ENCODE measurements around the gene UGT1A5. TPM values are rescaled to one million over a fixed set of nuclear protein-coding genes. Genes with fewer than 3 reads are reported as not detected.
"Not testable (repeated sequence)": the region's sequence is repeated elsewhere in the genome, so short reads cannot be mapped to it uniquely, and the experiment has no call there.

The UGT1A5 gene
- total RNA-seq, 1 donor from 2014 or later = not detected

DNA sequence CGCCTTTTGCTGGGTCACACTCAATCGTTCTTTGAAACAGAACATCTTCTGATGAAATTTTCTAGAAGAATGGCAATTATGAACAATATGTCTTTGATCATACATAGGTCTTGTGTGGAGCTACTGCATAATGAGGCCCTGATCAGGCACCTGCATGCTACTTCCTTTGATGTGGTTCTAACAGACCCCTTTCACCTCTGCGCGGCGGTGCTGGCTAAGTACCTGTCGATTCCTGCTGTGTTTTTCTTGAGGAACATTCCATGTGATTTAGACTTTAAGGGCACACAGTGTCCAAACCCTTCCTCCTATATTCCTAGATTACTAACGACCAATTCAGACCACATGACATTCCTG, 532 bp downstream of the UGT1A5 start:
- no peak for DNase-seq
- Histone ChIP-seq H3K9me3 (replicated peaks) (no peaks in the 10 kb centered on the region), H3K27ac (replicated peaks) (no peak overlapping the region), H3K27me3 (ENCODE audit: low read depth) (peaks cover 84% of the 10 kb centered on the region), H3K4me3 (no peak overlapping the region), H3K36me3 (no peaks in the 10 kb centered on the region), H3K4me1 (no peaks in the 10 kb centered on the region)
- no peak for TF ChIP-seq CTCF (IDR thresholded peaks at IDR 0.05; ENCODE audit: borderline replicate concordance)
- intact Hi-C loops (cut with micrococcal nuclease) = no loop called here

DNA sequence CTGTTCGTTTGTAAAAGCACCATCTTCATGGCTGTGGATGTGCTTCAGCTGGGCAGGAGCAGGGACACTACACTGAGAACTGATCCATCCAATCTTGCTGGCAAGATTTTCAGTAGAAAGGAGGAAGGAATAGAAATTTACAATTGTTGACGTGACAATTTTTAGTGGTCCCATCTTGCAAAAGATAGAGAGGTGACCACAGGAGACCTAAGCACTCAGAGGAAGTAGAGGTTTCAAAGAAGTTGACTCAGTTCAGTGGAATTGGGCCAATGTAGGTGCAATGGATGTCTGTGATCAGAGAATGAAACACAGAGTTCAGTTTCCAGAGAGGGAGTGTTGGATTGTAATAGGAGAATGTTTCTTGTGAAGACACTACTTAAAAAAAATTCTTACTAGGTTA, 1.4 kb downstream of the UGT1A5 start:
- intact Hi-C loops (cut with micrococcal nuclease) = no loop called here

DNA sequence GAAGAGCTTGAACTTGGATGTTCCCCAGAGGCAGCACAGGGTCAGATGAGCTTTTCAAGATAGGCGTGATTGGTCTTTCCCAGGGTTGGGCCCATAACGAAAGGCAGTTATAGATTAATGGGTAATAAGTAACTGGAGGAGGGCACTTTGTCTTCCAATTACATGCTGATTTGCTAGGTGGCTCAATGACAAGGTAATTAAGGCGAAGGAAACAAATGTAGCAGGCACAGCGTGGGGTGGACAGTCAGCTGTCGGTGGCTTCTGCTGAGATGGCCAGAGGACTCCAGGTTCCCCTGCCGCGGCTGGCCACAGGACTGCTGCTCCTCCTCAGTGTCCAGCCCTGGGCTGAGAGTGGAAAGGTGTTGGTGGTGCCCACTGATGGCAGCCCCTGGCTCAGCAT, 5.8 kb downstream of the UGT1A5 start, which contains the start of gene UGT1A4:
Gene UGT1A4 (plus strand): TSS at position 185 of the 400 bp plus-strand sequence. CDS start 85 bp downstream, at position 270.
- intact Hi-C loops (cut with micrococcal nuclease) = no loop called here
- DNase-seq = no peak
- H3K36me3 ChIP-seq = no peaks in the 10 kb centered on the region
- TF ChIP-seq CTCF (IDR thresholded peaks at IDR 0.05; ENCODE audit: borderline replicate concordance) = no peak
- H3K27ac ChIP-seq (replicated peaks) = no peak within 1 kb of the TSS
- H3K9me3 ChIP-seq (replicated peaks) = no peaks in the 10 kb centered on the region
- H3K4me1 ChIP-seq = no peaks in the 10 kb centered on the region
- no peak within 1 kb of the TSS for H3K4me3 ChIP-seq
- H3K27me3 ChIP-seq (ENCODE audit: low read depth) = peaks cover 61% of the 10 kb centered on the region

More for the DNA sequence above, 1.4 kb downstream of the UGT1A5 start:
- H3K27ac ChIP-seq (replicated peaks) = no peak overlapping the region
- no peak for TF ChIP-seq CTCF (IDR thresholded peaks at IDR 0.05; ENCODE audit: borderline replicate concordance)
- no peaks in the 10 kb centered on the region for H3K4me1 ChIP-seq
- no peaks in the 10 kb centered on the region for H3K36me3 ChIP-seq
- H3K27me3 ChIP-seq (ENCODE audit: low read depth) = peaks cover 83% of the 10 kb centered on the region
- no peaks in the 10 kb centered on the region for H3K9me3 ChIP-seq (replicated peaks)
- DNase-seq = no peak
- no peak overlapping the region for H3K4me3 ChIP-seq

- Histone ChIP-seq H3K27ac (replicated peaks) (no peak within 1 kb of the TSS), H3K9me3 (replicated peaks) (no peaks in the 10 kb centered on the region), H3K36me3 (no peaks in the 10 kb centered on the region), H3K4me1 (no peaks in the 10 kb centered on the region), H3K27me3 (ENCODE audit: low read depth) (peaks cover 33% of the 10 kb centered on the region), H3K4me3 (no peak within 1 kb of the TSS)
- DNase-seq = no peak
- intact Hi-C loops (cut with micrococcal nuclease) = no loop called here
- TF ChIP-seq CTCF (IDR thresholded peaks at IDR 0.05; ENCODE audit: borderline replicate concordance) = no peak
Observed at GRCh38 chr2:233728723-233729301, 16.1 kb downstream of the UGT1A5 start, which contains the start of gene UGT1A3. UGT1A3 (plus strand) TSS chr2:233729042; CDS start chr2:233729127, 85 bp downstream.

GRCh38 chr2:233736868-233737653, 24.4 kb downstream of the UGT1A5 start:
- peaks cover 48% of the 10 kb centered on the region for H3K27me3 ChIP-seq (ENCODE audit: low read depth)
- H3K4me1 ChIP-seq; H3K4me3 ChIP-seq; H3K9me3 ChIP-seq (replicated peaks); H3K36me3 ChIP-seq; intact Hi-C loops (cut with micrococcal nuclease); DNase-seq; H3K27ac ChIP-seq (replicated peaks): not testable (repeated sequence)

DNA sequence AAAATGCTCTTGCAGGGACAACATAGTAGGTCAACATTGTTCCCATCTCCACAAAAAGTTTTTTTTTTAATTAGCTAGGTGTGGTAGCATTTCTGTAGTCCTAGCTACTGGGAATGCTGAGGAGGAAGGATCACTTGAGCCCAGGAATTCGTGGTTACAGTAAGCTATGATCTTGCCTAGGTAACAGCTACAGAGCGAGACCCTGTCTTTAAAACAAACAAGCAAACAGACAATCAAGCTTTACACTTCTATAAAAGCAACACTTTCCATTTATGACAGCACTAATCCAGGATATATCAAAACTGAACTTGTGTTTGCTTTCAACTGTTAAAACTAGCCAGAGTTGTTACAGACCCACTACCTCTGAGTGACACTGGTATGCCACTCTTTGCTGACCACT, 28.2 kb downstream of the UGT1A5 start:
- intact Hi-C loops (cut with micrococcal nuclease) = no loop called here
- H3K4me1 ChIP-seq = no peaks in the 10 kb centered on the region

More for the DNA sequence above, 28.2 kb downstream of the UGT1A5 start:
- H3K36me3 ChIP-seq = no peaks in the 10 kb centered on the region
- no peak for DNase-seq
- no peak for TF ChIP-seq CTCF (IDR thresholded peaks at IDR 0.05; ENCODE audit: borderline replicate concordance)
- no peaks in the 10 kb centered on the region for H3K9me3 ChIP-seq (replicated peaks)
- H3K27me3 ChIP-seq (ENCODE audit: low read depth) = peaks cover 55% of the 10 kb centered on the region
- no peak overlapping the region for H3K4me3 ChIP-seq
- no peak overlapping the region for H3K27ac ChIP-seq (replicated peaks)
